Stimulated activated CD4-positive, alpha-beta T cell treated with anti-CD3 and anti-CD28 coated beads, Interleukin-1b, Interleukin-23, amount 100 ng/mL, for 4 hours (primary cell): ENCODE results near the gene BTG1.
"Not testable (repeated sequence)": the region's sequence is repeated elsewhere in the genome, so short reads cannot be mapped to it uniquely, and the experiment has no call there.

Source experiments
- DNase-seq, 2 donors: peaks; one replicate each; pipeline ENCODE4 v3.0.0-alpha.2; 2020; ENCODE audit warnings: low read depth in 2 of 2

The BTG1 gene

GRCh38 chr12:92149563-92149962, 3.9 kb upstream of the BTG1 start:
- no peak for DNase-seq

DNA sequence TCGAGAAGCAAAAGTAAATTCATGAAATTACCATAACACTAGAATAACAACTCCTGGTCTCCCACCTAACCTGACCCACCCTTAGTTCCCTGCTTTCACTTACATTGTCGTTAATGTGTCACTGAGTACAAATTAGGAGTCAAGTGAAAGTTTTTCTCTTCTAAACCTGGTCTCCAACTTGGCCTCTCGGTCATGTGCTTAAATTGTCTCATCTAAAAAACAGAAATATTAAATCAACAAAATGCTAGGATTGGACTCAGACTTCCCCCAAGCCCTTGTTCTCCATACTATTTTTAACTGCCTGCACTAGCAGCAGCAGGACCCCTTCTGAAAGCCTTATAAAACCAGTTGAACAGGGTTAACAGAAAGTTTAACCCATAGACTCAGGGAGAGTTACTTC, 1.8 kb upstream of the BTG1 start:
- no peak for DNase-seq

GRCh38 chr12:92146497-92147224, 1.0 kb upstream of the BTG1 start:
- no peak for DNase-seq

DNA sequence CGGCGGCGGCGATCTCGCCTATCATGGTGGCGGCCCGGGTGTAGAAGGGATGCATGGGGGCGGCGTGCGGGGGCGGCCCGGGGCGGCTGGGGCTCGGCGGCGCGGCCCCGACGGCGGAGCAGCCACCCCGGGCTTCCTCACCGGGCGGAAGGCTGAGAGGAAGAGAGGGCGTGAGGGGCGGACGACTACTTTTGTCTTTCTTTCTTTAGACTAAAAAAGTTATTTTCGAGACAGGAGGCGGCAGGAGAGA, 240 bp downstream of the BTG1 start:
- no peak for DNase-seq

GRCh38 chr12:92144631-92145480, 790 bp downstream of the BTG1 start:
- peak; percentile 46 to 56 for DNase-seq

GRCh38 chr12:92143686-92144630, 1.7 kb downstream of the BTG1 start:
- peak; percentile 33 to 58 for DNase-seq

GRCh38 chr12:92143258-92143657, 2.4 kb downstream of the BTG1 start:
- no peak for DNase-seq

DNA sequence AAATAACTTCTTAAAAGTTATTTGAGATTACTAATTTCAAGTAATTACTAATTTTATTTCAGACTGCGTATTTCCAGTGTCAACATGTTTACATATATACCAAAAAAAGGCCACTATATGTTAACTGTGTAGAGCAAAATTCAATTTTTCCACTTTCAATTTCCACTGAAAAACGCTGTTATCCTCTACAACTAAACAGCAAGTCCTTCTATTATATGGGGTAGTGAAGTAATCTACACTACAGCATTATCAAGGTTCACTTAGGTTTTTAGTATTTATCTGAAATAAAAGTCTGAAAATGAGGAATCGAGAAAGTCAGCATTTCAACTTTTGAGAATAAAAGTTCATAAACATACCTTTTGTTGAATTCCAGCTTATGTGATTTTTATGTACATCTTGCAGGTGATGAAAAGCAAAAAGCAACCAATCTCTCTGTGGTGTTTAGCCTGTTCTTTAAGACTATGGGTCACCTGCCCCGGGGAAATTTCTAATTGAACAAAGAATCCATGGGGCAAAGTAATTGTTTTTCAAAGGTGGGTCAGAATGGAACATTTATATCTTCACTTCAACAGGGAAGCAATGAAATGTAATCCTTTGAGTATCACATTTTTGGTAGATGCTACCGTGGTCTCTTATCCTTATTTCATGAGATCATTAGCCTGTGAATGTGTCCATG, 3.3 kb downstream of the BTG1 start:
- no peak for DNase-seq

DNA sequence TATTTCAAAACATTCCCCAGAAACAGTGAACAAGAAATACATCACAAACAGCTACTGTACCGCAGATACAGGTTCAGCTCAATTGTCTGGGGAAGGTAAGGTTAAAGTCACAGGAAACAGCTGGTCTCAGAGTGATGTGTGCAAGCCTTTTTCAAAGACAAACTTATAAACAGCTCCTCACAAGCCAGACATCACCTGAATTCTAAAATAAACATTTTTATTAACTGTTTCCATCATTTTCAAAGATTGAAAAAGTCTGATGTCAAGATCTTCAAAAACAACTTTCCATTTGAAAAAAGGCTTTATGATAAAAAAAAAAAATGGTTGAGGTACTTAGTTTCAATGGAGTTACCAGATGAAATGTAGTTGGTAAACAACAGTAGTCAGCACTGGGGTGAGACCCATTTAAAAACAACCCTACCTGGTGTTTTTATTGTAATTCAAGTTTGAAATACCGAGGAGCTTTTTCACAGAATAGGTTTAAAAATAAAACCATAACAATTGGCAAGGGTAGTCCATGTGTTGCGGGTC, 4.0 kb downstream of the BTG1 start:
- no peak for DNase-seq

DNA sequence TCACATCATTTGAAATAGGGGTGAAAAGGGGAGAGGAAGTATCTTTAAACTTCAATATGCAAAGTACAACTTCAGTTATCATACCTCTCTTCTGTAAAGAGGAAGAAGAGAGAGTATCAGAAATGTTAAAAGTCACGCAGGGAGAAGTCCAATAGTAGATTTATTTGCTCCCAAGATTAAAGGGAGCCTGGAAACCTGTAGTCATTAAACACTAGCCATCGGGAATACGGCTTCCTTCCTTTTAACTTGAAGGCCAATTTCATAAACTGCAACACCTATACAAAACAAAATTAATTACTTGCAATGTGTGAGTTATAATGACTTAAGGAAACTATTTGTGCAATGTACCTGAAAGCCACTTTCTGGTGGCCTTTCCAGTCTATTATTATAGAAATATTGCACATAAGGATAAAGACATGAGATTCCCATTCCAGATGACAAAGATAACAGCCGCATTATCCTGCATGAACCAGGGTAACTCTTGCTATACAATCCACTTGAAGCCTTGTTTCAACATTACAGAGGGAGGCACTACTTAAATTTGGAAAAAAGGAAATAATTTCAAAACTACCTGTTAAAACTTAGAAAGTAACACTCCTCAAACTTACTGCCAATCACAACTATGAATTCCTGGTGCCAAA, 4.6 kb downstream of the BTG1 start:
- DNase-seq = no peak

GRCh38 chr12:92140156-92140555, 5.5 kb downstream of the BTG1 start:
- no peak for DNase-seq

DNA sequence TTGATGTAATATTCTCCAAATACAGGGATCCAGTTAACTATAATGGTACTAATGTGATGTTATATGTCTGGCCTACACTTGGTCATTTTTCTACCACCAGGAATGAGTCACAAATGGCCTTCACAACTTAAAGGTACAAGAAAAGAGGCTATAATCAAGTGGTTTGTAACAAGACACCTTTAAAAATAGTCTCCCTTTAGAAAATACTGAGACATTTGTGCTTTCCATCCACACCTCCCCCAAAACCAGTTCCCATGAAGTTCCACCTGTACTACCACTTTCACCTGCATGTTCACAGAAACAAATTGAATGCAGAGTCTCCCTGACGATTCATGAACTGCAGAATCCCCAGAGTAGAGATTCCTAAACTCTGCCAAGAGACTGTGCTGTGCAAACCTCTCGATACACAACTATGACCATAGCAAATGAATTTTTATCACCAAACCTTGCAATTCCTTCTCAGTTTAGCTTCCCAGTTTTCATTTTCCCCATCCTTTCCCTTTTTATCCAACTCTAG, 6.0 kb downstream of the BTG1 start:
- no peak for DNase-seq

- no peak for DNase-seq
Observed at GRCh38 chr12:92138626-92139025, 7.0 kb downstream of the BTG1 start.

GRCh38 chr12:92138144-92138543, 7.5 kb downstream of the BTG1 start:
- no peak for DNase-seq

- DNase-seq = no peak
Observed at GRCh38 chr12:92136965-92137721, 8.5 kb downstream of the BTG1 start.

DNA sequence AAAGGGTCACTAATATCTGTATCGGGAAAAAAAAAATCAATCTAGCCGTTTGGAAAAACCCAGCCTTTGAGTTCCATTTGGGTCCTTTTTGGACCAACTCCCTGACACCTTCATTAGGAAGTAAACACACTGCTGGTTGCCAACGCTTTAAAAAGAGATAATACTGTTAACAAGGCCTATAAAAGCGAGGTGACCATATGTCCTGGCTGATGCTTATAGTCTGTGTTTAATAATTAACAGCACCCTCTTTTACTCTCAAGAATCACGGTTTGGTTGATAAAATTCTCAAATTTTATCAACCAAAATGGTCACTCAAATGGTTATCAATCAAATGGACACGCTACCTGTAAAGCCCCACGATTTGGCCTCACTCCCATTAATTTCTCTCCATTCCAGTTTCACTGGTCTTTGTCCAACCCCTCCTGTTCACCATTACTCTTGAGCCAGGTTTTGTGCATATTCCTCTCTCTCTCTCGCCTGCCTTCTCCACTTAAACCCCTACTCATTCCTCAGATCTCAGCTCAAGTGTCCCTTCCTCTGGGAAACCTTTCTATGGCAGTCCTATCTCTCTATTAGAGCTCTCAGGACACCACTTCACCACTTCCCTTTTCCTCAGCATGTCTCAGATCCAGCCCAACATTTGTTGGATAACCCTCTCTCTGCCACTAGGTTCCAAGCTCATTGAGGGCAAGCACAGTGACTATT, 9.5 kb downstream of the BTG1 start:
- DNase-seq = no peak

- not testable (repeated sequence) for DNase-seq
Observed at GRCh38 chr12:92135541-92135940, 10.1 kb downstream of the BTG1 start.

GRCh38 chr12:92134638-92135274, 10.9 kb downstream of the BTG1 start:
- DNase-seq = no peak
